Suppressor macrophage treated with lipopolysaccharide for 4 hours (primary cell): Measurements from ENCODE around the gene HPX.
"Not testable (repeated sequence)": the region's sequence is repeated elsewhere in the genome, so short reads cannot be mapped to it uniquely, and the experiment has no call there.

Experiments
- DNase-seq: peaks from one replicate; pipeline ENCODE4 v3.0.0-alpha.2; 2020

The HPX gene

GRCh38 chr11:6413791-6414201, 27.0 kb downstream of the HPX start:
- DNase-seq = no peak

DNA sequence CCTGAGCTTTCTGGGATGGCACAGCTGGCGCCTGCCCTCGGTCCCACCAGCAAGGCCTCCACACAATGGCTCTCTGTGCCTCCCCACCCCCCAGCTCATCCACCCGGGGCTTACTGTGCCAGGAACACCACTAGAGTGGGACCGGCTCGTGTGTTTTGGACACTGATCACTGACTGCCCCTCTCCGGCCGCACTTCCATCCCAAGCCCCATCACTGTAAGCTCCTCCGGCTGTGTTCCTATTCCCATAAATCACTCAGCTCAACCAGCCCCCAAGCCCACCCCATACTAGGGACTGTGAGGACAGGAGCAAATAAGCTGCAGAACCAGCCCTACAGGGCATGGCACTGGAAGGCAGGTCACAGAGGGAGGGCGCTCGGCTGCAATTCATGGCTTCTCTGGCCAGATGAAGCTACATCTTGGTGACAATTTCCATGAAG, 29.2 kb downstream of the HPX start:
- DNase-seq = no peak

- no peak for DNase-seq
Observed at GRCh38 chr11:6410695-6411430, 29.9 kb downstream of the HPX start.

DNA sequence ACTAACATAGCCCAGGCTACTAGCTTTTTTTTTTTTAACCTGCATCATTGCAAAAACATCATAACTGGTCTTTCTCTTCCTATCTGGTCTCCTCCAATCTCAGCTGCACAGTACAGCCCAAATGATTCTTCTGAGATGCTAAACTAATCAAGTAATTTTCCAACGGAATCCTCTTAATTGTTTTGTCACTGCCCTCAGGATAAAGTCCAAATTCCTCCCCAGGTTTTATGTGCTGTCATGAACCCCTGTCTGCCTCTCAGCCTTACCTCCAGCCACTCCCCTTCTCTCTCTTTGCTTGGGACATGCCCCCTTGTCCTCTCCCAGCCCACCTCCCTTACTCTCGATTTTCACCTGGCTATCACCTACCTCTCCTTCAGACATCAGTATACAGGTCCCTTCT, 34.4 kb downstream of the HPX start:
- DNase-seq = no peak

DNA sequence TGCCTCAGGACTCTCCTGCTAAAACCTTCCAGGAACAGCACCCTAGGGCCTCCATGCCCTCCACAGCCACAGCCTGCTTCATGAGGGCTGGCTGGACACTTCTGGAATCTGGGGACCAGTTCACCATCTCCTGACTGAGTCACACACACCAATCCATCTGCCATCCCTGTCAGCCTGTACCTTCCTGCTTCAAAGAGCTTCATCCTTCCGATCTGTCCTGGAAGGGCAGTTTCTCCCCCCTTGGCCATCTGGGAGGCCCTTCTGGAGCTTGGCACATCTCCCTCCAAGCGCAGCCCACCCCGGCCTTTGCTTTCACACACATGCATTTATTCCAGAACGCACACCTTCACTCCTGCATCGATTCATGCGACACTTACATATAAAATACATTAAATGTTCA, 34.9 kb downstream of the HPX start:
- no peak for DNase-seq

- no peak for DNase-seq
Observed at GRCh38 chr11:6405052-6405667, 35.6 kb downstream of the HPX start.

- no peak for DNase-seq
Observed at GRCh38 chr11:6404342-6405051, 36.3 kb downstream of the HPX start.

GRCh38 chr11:6403539-6403938, 37.2 kb downstream of the HPX start:
- DNase-seq = no peak

- DNase-seq = no peak
Observed at GRCh38 chr11:6402561-6402981, 38.2 kb downstream of the HPX start.

- DNase-seq = no peak
Observed at GRCh38 chr11:6402061-6402470, 38.7 kb downstream of the HPX start.

- no peak for DNase-seq
Observed at GRCh38 chr11:6401464-6401863, 39.3 kb downstream of the HPX start.

DNA sequence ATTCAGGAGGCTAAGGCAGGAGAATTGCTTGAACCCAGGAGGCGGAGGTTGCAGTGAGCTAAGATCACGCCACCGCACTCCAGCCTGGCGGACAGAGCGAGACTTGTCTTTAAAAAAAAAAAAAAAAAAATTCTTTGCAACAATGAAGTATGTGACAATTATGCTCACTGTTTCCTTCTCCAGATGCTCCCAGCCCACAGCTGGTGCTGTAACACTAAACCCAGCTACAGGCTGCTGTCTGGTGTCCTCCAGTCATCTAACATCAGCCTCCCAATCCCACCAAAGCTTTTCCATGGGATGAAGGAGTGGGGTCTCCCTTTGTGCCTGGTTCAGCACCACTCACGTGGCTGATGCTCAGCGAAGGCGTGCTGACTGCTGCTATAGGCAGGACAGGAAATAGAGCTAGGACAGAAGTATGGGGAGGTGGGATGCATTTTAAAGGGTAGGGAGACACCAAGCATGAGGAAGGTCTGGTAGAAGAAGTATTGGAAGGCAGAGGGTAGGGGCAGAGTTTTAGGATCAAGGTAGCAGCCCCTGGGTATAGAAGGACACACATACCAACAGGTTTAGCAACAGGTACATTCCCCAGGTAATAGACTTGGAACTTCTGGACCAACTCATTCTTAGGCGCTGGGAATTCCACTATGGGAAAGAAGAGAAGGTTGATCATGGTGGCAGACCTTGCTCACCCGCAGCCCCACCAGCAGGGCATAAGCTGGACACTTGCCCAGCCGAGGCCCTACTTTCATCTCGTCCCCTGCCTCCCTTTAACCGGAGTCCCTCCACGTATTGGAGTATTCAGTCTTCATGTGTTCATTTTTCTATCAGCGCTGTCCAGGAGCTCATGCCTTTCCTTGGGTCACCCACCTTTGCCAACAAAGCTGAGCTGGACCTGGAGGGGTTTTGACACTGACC, 40.1 kb downstream of the HPX start:
- DNase-seq = no peak

GRCh38 chr11:6397636-6398035, 43.2 kb downstream of the HPX start:
- DNase-seq = no peak

- no peak for DNase-seq
Observed at GRCh38 chr11:6397156-6397555, 43.6 kb downstream of the HPX start.

DNA sequence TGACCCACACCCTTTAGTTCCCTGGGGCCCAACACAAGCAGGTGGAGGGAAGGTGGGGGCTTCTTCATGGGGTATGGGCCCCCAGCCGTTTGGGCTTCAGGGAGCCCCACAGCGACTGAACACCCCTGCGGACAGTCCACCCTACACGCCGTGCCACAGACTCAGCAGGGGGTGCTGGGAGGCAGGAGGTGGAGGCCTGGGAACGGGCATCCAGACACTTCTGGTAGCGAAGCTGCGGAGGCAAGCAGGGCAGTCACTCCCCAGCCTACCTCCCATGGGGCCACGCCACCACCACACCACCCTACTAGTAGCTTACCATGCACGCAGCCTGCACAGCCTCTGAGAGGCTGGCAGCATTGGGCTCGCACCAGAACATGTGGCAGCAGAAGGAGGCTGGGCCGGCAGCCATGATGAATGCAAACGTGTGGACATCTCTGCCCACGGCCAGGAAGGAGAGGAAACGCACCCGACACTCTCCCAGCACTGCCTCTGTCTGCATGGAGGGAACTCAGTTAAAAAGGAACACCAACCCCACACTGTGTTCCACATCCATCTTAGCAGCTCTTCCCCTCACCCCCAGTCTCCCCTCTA, 45.2 kb downstream of the HPX start:
- no peak for DNase-seq

GRCh38 chr11:6393989-6394670, 46.7 kb downstream of the HPX start:
- DNase-seq = no peak

GRCh38 chr11:6392251-6392650, 48.5 kb downstream of the HPX start:
- DNase-seq = not testable (repeated sequence)

- no peak for DNase-seq
Observed at GRCh38 chr11:6391537-6392134, 49.2 kb downstream of the HPX start.

- DNase-seq = no peak
Observed at GRCh38 chr11:6390718-6391469, 49.9 kb downstream of the HPX start.

- DNase-seq = peak; percentile 97
Observed at GRCh38 chr11:6389905-6390717, 50.7 kb downstream of the HPX start, which contains the start of gene SMPD1. SMPD1 (plus strand) TSS chr11:6390474; CDS start chr11:6390599, 125 bp downstream.
